ENCODE measurements around the gene PAIP2.
"Not testable (repeated sequence)": the region's sequence is repeated elsewhere in the genome, so short reads cannot be mapped to it uniquely, and the experiment has no call there.

The PAIP2 gene

GRCh38 chr5:139315056-139315615 lies 26.5 kb upstream of the PAIP2 start:
- peak; percentile 58 for DNase-seq (ENCODE audit: low spot score)

GRCh38 chr5:139335811-139336210 lies 5.8 kb upstream of the PAIP2 start:
- no peak for DNase-seq (ENCODE audit: low spot score)

- DNase-seq (ENCODE audit: low spot score) = no peak
Measured at GRCh38 chr5:139340051-139340450, 1.6 kb upstream of the PAIP2 start.

- no peak for DNase-seq (ENCODE audit: low spot score)
Measured at GRCh38 chr5:139341187-139341688, 416 bp upstream of the PAIP2 start.

- no peak for DNase-seq (ENCODE audit: low spot score)
Measured at GRCh38 chr5:139342423-139342723, 719 bp downstream of the PAIP2 start.

- DNase-seq (ENCODE audit: low spot score) = no peak
Measured at GRCh38 chr5:139343476-139343875, 1.8 kb downstream of the PAIP2 start.

- DNase-seq (ENCODE audit: low spot score) = no peak
Measured at GRCh38 chr5:139344177-139344576, 2.5 kb downstream of the PAIP2 start.

GRCh38 chr5:139345442-139345841 lies 3.8 kb downstream of the PAIP2 start:
- not testable (repeated sequence) for DNase-seq (ENCODE audit: low spot score)

GRCh38 chr5:139347863-139348262 lies 6.2 kb downstream of the PAIP2 start:
- DNase-seq (ENCODE audit: low spot score) = not testable (repeated sequence)

GRCh38 chr5:139354186-139354585 lies 12.5 kb downstream of the PAIP2 start:
- no peak for DNase-seq (ENCODE audit: low spot score)

- not testable (repeated sequence) for DNase-seq (ENCODE audit: low spot score)
Measured at GRCh38 chr5:139355900-139356299, 14.2 kb downstream of the PAIP2 start.

- DNase-seq (ENCODE audit: low spot score) = no peak
Measured at GRCh38 chr5:139358064-139358463, 16.4 kb downstream of the PAIP2 start.

- no peak for DNase-seq (ENCODE audit: low spot score)
Measured at GRCh38 chr5:139360384-139360783, 18.7 kb downstream of the PAIP2 start.

GRCh38 chr5:139361835-139362429 lies 20.3 kb downstream of the PAIP2 start:
- DNase-seq (ENCODE audit: low spot score) = no peak

- DNase-seq (ENCODE audit: low spot score) = no peak
Measured at GRCh38 chr5:139363937-139364336, 22.3 kb downstream of the PAIP2 start.

- DNase-seq (ENCODE audit: low spot score) = no peak
Measured at GRCh38 chr5:139364466-139364865, 22.8 kb downstream of the PAIP2 start.

- DNase-seq (ENCODE audit: low spot score) = peak; percentile 11
Measured at GRCh38 chr5:139368613-139369012, 27.0 kb downstream of the PAIP2 start.

GRCh38 chr5:139369181-139369580 lies 27.5 kb downstream of the PAIP2 start:
- DNase-seq (ENCODE audit: low spot score) = no peak

- no peak for DNase-seq (ENCODE audit: low spot score)
Measured at GRCh38 chr5:139371482-139372435, 30.1 kb downstream of the PAIP2 start.

GRCh38 chr5:139374909-139375308 lies 33.3 kb downstream of the PAIP2 start:
- no peak for DNase-seq (ENCODE audit: low spot score)

- DNase-seq (ENCODE audit: low spot score) = no peak
Measured at GRCh38 chr5:139376364-139376763, 34.7 kb downstream of the PAIP2 start.

GRCh38 chr5:139377226-139377625 lies 35.6 kb downstream of the PAIP2 start:
- no peak for DNase-seq (ENCODE audit: low spot score)

Measured in pons (tissue), 1 donor.